Right hindlimb (tissue), 1 donor: Measurements from ENCODE around the gene ZBTB7C.

ENCODE experiments used
- DNase-seq: peaks from one replicate; pipeline ENCODE4 v3.0.0-alpha.2; 2018

Gene ZBTB7C

DNA sequence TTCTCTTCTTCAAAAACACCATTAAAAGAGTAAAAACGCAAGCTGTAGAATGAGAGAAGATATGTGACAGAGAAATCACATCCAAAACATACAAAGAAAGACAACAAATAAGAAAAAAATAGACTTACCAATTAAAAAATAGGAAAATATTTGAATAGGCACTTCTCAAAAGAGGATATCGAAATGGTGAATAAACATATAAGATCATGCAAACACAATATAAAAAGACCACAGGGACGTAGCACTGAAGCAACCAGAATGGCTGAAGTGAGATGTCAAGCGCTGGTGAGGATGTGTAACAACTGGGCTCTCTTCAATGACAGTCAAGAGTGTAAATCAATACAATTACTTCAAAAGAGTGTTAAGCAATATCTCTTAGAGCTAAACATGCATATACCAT lies 202.3 kb downstream of the ZBTB7C start:
- no peak for DNase-seq

DNA sequence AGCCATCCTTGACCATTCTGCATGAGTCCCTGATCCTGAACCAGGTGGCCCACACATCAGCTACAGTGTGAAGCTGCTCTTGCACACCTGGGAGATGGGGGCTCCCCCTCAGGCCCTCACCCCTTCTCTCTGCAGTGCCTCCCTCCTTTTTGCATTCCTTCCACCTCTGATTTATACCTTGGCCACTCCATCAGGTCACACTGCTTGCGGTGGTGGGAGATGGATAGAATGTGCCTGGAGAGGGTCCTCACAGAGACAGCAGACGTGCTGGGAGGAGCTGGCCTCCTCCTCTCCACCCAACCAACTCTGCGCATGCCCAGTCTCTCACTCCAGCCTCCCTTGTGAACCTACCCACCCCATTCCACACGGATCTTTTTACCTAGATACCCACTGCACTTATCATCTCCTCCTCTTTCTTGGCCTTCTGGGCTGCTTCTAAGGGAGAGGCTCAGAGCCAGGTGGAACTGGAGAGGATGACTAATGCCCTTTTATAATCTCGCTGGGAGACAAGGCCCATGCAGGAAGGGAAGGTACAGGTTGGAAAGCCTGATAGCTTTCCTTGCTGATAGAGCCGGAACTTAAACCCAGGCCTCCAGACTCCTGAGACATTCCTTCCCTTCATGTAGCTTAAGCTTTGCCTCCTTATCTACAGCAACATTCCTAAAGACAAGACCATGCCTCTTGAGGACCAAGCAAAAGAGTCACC lies 205.1 kb downstream of the ZBTB7C start:
- no peak for DNase-seq

DNA sequence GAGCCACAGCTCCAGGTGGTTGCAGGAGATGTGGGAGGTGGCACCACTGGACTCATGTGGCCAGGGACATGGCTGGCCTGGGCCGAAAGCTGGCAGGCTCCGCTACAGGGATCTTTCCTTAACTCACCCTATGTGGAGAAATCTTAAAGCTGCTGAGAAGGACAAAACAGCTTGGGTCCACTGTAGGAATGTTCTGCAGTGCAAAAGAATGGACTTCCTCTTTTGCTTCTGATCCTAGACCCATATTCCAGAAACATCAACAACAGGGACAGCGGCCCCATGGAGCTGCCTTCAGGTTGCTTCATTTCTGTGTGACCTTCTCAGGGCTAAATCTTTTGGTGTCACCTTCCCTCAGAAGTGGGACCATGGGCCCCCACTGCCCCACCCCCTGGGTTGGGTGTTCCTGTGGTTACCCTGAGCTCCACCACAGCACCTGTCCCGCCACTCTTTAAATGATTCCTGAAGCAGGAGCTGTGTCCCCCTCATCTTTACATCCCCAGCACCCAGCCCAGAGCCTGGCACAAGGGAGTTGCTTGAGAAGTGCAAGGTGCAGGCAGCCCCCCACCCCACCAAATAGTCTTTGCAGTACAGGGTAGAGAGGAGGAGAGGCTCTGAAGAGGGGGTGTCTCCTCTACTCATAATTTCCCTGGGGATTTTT lies 205.8 kb downstream of the ZBTB7C start:
- DNase-seq: no peak

DNA sequence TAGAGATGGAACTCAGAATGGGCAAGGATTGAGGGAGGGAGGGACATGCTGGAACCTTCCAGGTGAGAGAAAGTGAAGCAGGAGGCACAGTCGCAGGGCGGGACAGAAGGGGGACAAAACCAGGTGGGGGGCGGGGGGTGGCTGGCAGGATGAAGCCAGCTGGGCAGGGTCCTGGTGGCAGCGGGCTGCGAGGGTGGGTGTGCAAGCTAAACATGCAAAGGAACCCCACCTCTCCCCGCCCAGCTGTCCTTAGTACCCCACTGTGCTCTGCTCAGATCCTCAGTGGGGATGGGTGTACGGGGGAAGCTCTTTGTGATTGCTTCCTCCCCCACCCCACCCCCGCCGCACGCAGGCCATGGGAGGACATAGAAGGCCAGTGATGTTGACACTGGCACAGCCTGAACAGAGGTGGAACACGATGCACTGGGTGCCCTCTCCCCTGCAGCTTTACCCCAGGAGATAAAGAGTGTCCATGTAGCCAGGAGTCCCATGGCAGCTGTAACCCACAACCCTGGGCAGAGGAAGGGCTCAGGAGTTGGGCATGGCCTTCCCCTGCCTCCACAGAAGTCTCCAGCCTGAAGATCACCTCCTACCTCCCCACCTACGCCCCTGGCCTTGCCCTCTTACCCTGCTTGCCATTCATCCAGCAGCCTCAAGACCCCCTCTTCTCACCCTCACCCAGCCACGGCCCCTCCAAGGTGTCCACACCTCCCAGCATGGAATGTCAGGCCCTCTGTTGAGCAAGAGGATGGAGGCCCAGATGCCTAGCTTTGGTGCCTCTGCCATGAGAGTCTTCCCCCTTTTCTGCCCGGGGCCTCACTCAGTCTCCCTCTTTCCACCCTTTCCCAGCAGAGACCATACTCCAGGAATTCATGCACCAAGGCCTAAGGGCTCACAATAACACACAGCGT lies 206.6 kb downstream of the ZBTB7C start:
- DNase-seq: no peak

DNA sequence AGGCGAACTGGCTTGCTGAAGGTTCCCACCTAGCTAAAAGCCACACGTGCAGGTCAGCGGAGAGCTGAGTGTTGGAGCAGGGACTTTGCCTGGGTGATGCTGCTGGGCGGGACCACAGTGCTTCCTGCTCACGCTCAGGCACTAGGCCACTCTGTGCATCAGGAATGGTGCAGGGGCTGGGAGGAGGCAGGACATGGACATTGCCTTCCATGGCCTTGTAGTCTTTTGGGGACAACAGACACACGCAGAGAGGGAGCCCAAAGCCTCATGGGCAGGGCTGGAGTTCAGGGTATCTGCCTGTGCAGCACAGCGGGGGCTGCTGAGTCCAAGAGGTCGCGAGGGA lies 207.2 kb downstream of the ZBTB7C start:
- DNase-seq: no peak

DNA sequence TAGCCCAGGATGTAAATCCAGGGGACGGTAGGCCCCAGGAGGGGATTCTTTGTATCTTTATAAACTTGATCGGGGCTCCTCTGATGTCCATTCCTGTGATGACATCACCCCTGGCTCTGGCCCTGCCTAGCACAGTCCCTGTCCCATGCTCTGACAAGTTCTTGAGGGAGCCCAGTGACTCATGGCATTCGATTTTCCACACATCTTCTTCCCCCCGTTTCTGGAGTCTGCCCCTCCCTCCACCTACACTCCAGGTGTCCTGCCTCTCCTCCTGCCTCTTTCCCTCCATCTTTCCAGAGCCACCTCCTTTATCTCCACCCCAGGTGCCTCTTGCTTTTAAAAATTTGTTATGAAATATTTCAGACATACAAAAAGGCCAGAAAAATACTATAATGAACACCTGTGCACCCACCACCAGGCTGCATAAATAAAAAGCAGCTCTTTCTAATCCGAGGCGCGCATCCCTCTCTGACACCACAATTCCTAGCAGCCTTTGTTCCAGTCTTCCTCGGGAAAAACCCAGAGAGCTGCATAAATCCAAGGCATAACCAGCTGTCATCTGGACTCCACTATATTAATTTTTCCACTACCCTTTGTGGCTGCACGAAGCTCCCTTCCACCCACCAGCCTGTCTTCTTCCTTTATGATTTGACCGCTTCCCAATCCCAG lies 207.7 kb downstream of the ZBTB7C start:
- no peak for DNase-seq

DNA sequence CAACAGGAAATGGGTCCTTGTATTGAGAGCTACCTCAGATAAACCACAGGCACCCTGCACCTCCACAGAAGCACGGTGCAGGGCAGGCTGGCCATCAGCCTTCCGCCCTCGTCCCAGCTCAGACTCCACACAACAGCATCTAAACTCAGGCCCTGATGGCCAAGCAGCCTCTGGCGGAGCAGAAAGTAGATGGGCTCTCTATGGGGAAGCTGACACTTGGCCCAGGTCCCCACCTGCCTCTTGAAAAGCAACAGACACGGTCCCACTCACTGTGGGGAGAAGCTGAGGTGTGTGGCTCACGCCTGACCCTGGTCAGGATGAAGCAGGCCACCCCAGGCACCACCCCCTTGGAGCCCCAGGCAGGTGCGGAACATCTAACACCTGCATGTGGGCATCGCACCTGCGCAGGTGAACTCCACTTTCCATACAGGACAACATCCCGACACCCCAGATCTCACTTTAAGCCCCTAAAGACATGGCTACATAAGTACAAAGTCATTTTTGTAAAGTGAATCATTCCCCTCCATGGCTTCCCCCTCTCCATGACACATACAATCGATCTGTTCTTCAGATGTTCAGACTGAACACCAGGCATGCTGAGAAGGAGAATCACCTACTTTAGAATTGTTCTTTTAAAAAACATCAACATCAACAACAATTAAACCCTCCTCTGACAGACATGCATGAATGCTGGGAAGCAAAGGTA lies 208.4 kb downstream of the ZBTB7C start:
- DNase-seq: no peak

DNA sequence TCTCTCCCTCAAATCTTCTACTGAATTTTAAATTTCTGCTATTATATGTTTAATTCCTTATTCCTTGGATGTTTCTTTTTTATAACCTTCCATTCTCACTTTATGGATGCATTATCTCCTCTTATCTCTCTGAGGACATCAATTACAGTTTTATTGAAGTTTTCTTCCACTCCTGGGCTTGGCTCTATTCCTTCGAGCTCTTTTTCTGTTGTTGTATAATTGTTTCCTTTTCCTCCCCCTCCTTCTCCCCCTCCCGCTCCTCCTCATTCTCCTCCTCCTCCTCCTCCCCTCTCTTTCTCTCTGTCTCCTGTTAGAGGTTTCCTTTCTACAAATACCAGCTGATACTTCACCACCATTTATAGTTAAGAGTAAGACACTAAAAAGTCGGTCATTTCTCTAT lies 209.8 kb downstream of the ZBTB7C start:
- no peak for DNase-seq

DNA sequence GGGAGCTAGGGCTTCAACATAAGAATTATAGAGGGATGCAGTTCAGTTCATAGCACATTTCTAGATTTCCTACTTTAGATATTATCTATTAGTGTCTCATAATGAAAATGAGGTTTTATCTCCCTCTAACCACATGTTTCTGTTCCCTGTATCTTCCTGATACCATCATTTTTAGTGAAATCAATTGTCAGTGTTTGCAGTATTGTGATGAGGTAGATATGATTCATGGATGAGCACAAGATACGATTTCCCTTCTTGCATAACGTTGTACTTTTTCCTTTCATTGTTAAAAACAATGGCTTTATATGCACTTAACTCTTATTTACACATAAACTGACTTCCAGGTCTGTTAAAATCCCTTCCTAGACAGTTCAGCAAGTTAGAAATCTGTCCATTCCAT lies 211.4 kb downstream of the ZBTB7C start:
- no peak for DNase-seq

DNA sequence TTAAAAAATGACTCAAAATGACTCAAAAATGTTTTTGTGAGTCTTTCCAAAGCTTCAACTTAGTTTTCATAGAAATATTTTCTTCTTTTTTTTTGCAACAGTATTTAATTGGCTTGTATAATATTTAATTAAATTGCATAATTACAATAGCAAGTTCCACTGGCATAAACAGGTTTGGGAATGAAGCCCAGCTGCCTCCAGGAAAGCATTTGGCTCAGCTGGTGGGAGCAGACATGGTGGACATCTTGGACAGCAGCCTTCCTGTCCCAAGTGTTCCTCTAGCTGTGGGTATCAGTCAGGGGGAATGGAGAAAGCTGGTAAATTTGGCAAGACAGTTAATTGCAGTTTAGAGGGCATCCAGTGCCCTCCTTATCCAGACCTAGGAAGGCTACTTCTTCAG lies 213.4 kb downstream of the ZBTB7C start:
- no peak for DNase-seq

DNA sequence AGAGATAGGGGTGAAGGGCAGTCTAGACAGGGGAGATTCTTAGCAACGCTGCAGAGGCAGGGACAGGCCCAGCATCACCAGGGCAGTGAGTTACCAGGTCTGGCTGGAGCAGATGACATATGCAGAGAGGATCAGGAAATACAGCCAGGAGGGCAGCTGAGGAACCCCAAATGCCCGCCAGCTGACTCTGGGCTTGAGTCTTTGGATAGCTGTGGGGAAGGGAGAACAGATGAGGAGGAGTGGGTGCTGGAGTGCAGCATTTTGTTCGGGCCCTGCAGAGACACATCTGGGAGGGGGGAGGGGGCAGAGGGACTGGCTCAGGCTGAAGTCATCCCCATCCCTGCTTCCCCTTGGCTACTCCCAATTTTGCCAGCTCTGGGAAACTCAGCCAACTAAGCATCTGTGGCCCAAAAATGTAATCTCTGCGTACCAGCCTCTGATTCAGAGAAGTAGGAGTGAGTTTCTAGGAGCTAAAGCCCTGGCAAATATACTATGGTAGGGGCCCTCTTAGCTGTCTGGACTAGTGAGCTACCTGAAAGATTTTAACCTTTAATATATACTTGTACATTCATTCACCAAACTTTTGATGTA lies 214.5 kb downstream of the ZBTB7C start:
- DNase-seq: peak; percentile 41

DNA sequence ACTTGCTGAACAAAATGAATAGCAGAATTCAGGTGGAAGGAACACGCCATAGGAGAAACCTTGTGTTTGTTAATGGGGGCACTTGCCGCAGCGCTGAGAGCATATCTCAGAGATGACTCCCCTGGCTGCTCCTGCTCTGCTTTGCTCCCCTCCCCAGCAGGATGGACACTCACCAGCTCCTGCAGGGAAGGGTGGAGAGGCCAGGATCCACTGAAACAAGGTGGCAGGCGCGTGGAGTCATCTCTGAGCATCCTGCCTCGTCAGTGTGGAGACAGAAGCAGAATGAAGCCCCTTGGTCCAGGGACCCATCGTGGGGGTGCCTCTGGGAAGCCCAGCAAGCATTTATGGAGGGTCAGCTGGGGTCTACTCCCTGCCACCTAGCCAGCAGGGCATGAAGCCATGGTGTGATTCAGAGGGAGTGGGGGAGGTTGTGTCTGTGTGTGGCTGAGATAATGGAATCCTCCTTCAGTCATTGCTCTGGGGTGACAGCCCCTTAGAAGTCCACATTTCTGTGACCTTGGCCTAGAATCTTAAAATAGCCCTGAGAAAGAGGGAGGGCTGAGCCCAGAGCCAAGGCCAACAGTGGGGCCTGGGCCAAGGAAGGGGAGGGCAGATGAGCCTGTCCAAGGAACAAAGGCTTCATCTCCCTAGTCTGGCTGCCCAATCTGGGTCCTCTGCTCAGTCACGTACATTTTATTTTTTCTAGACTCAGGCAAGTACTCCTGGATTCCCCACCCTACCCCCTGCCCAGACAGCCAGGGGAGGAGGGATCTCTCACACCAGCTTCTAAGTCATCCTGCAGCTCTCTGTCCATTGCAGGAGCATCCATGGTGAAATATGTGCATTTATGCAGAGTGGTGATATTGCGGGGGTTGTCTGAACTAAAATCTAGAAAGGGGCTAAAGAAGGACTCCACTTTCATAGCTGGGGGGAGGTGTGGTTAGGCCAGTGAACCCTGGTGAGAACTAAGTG lies 215.4 kb downstream of the ZBTB7C start:
- no peak for DNase-seq

DNA sequence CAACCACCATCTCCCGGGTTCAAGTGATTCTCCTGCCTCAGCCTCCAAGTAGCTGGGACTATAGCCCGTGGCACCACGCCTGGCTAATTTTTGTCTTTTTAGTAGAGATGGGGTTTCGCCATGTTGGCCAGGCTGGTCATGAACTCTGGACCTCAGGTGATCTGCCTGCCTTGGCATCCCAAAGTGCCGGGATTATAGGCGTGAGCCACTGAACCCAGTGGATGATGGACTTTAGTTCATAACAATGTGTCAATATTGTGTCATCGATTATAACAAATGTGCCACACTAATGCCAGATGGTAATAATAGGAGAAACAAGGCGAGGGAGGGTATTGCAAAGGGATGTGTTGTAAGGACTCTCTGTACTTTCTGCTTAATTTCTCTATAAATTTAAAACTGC lies 216.6 kb downstream of the ZBTB7C start:
- DNase-seq: no peak

DNA sequence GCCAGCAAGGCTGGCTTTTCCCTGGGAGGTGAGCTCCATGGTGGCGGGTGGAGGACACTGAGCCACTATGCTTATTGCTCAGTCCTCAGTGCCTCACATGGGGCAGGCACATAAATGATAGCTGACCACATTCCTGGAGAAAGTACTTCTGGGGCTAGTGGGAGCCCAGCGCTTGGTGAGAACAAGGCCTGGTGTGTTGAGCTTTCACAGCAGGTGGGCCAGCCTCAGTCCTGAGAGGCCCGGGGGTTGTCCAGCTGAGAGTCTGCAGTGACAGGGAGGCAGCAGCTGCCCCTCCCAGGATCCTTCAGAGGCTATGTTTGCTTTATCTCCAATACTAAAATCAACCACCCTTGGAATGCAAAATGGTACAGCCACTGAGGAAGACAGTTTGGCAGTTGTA lies 217.7 kb downstream of the ZBTB7C start:
- DNase-seq: peak; percentile 49

DNA sequence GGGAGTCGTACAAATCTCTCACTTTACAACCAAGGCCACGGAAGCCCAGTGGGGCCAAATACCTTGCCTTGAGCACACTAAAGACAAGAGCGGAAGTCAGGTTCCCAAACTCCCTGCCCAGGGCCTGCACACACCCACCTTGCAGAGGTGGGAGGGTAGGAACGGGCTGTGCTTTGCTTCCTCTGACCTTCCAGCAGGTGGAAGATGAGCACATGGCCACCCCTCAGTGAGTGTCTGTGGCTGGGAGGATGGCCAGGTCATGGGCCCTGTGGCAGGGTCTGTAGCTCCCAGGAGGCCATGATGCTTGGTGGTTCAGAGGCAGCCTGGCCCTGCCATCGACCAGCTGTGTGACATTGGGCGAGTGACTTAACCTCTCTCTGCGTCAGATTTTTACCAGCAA lies 218.2 kb downstream of the ZBTB7C start:
- no peak for DNase-seq

DNA sequence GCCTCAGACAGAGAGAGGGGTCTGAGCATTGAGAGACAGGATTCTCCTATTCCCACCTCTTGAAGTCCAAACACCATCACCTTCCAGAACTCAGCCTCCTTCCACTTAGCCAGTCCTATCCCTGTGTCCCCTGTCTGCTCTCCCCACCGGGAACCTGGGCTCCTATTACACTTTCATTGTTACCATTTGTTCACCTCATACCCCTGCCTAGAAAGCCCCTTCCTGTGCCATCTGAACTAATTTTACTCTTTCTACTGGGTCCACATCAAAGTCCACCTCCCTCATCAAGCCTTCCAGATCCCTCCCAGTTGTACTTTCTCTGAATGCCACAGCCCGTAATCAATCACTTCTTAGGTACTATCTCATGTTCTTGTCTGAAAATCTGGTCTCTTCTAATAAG lies 220.6 kb downstream of the ZBTB7C start:
- no peak for DNase-seq

DNA sequence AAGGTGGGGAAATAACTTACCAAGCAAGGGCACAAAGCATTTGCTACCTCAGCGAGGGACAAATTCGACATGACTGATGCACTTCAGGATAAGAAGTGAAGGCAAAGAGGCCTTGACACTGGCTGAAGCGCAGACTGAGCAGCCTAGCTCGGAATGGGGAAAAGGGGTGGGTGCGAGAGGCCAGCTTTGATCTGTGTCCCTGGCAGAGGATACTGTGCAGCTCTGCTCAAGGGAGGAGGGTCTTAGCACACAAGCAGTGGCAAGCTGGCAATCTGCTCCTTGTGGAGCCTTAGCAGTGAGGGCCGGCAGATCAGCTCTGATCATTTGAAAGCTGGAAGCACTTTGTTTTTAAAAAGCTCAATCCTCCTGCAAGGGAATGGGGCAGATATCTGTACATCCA lies 222.3 kb downstream of the ZBTB7C start:
- no peak for DNase-seq

DNA sequence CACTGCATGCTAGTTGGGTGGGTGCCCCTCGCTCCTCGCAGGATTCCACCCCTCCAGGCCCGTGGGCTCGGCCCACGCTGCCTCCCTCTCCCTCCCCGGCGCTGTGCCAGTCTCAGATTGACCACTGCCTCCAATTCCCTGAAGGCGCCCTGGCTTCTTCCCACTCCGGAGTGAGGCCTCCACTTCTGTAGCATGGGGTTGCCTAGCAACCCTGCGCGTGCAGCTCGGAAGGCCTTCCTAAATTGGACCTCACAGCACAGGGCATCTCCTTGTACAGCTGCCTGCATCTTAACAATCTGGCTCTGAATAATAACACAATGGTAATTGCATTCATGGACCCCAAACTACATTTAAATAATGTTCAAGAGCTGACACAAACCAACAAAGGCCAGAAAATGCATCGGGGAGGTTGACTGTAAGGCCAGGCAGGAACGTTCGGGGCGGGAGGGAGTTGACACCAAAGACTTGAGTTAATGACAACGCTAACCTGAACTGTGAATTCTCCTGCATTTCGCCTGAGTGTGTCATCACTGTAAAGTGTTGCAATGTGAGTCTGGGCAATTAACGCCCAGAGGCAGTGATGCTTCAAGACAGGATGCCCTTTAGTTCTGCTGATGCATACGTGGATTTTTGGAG lies 222.9 kb downstream of the ZBTB7C start:
- DNase-seq: peak; percentile 61

DNA sequence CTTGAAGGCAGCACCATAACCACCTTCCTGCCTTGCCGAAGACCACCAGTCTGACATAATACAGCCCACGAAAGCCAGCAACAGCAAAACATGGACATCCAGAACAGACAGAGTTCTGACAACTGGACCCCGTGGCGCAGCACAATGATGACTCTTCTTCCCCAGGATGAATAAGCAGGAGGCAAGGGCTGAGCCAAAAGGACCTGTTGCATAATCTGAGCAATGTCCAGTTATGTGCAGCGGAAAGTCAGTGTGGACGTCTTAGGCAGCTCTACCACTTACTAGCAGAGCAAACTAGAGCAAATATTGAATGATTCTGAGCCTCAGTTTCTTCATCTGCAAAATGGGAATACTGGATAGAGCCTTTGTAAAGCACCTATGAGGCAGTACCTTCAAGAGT lies 225.1 kb downstream of the ZBTB7C start:
- DNase-seq: no peak

DNA sequence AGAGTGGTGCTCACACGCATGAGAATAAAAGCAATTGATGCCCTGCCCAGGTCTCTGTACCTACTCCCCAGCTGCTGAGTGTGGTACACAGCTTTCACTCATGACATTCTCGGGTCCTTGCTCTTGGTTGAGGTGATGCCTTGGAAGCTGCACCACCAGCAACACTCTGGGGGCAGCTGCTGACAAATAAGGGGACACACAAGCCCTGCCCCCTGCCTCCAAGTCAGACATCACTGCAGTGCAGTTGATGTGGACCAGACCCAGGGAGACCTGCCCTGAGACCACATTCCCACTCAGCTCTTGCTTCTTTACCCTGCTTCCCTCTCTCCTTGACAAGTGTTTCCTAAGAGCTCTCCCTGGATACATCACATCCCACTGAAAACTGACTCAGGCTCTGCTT lies 225.6 kb downstream of the ZBTB7C start:
- DNase-seq: no peak

DNA sequence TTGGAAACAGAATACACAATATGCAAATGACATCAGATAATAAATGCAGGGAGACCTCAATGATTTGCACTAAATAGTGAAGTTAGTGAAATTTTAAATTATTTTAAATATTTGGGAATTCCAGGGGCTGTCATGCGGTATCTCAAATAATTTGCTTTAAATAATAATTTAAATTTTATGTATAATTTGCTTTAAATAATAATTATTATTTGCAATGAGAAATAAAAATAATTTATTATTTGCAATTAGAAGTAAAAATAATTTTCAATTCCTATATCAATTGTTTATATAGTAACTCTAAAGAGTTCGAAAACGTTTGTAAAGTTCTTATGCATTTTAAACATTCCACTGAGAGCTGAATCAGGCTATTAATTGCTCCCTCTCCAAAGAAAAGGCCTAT lies 226.4 kb downstream of the ZBTB7C start:
- DNase-seq: no peak
